ENCODE results near the gene RAD18. TPM values are rescaled to one million over a fixed set of nuclear protein-coding genes. Genes with fewer than 3 reads are reported as not detected.

RAD18 gene
- total RNA-seq, 8 experiments from 2014 or later = 3.7 to 21.6 (median 7.0) TPM

GRCh38 chr3:8954938-8955763, 8.1 kb downstream of the RAD18 start:
- Histone ChIP-seq H3K27ac (no peak overlapping the region), H3K4me3 (no peak overlapping the region), H3K4me1 (replicated peaks in 1 of 2) (no peaks in the 10 kb centered on the region)
- peak in 3 of 8 experiments; percentile 29 to 58 (median 49) for ATAC-seq (replicated peaks in 6 of 8)
- WGBS, 10 experiments = 89 to 100% (median 100%) methylated on average over 1 to 3 of the region's 4 CpGs; no CpG with 5 or more reads in 1 of the 10 experiments
- in situ Hi-C loops (cut with MboI; ENCODE audit: low pct_unique_long_range_greater_than_20kb in 2 of 9, low sequenced_read_pairs in 9 of 9, unreplicated experiment in 9 of 9) = loop anchor here in 1 of 9 experiments (25.0 kb wide), 1 partner anchor 293 kb away; no protein-coding TSS in a partner anchor

- no peaks in the 10 kb centered on the region for H3K4me1 ChIP-seq (replicated peaks in 1 of 2)
- peak in 2 of 8 experiments; percentile 38 to 79 for ATAC-seq (replicated peaks in 6 of 8)
- in situ Hi-C loops (cut with MboI; ENCODE audit: low pct_unique_long_range_greater_than_20kb in 2 of 9, low sequenced_read_pairs in 9 of 9, unreplicated experiment in 9 of 9) = loop anchor here in 1 of 9 experiments (25.0 kb wide), 1 partner anchor 291 kb away; no protein-coding TSS in a partner anchor
- no peak overlapping the region for H3K4me3 ChIP-seq
- H3K27ac ChIP-seq = no peak overlapping the region
Measured at GRCh38 chr3:8953313-8953712, 10.0 kb downstream of the RAD18 start.

GRCh38 chr3:8952130-8952529, 11.1 kb downstream of the RAD18 start:
- in situ Hi-C loops (cut with MboI; ENCODE audit: low pct_unique_long_range_greater_than_20kb in 2 of 9, low sequenced_read_pairs in 9 of 9, unreplicated experiment in 9 of 9) = loop anchor here in 1 of 9 experiments (25.0 kb wide), 1 partner anchor 290 kb away; no protein-coding TSS in a partner anchor
- no peak for ATAC-seq (replicated peaks in 6 of 8)

GRCh38 chr3:8945890-8946600, 17.2 kb downstream of the RAD18 start:
- in situ Hi-C loops (cut with MboI; ENCODE audit: low pct_unique_long_range_greater_than_20kb in 2 of 9, low sequenced_read_pairs in 9 of 9, unreplicated experiment in 9 of 9) = loop anchor here in 1 of 9 experiments (25.0 kb wide), 1 partner anchor 159 kb away; no protein-coding TSS in a partner anchor
- Histone ChIP-seq H3K4me1 (replicated peaks in 1 of 2) (no peaks in the 10 kb centered on the region), H3K27ac (no peak overlapping the region), H3K4me3 (no peak overlapping the region)
- ATAC-seq (replicated peaks in 6 of 8) = no peak
- WGBS, 10 experiments = 60 to 100% (median 88%) methylated on average over 1 to 3 of the region's 3 CpGs

More at GRCh38 chr3:8952130-8952529, 11.1 kb downstream of the RAD18 start:
- Histone ChIP-seq H3K4me1 (replicated peaks in 1 of 2) (no peaks in the 10 kb centered on the region), H3K4me3 (no peak overlapping the region), H3K27ac (no peak overlapping the region)

- in situ Hi-C loops (cut with MboI; ENCODE audit: low pct_unique_long_range_greater_than_20kb in 2 of 9, low sequenced_read_pairs in 9 of 9, unreplicated experiment in 9 of 9) = loop anchor here in 1 of 9 experiments (25.0 kb wide), 1 partner anchor 156 kb away; no protein-coding TSS in a partner anchor
Measured at GRCh38 chr3:8942746-8943488, 20.4 kb downstream of the RAD18 start.

GRCh38 chr3:8942115-8942514, 21.2 kb downstream of the RAD18 start:
- Histone ChIP-seq H3K4me1 (replicated peaks in 1 of 2) (no peaks in the 10 kb centered on the region), H3K27ac (no peak overlapping the region), H3K4me3 (no peak overlapping the region)
- WGBS, 10 experiments = 53 to 100% (median 90%) methylated on average over 1 to 4 of the region's 4 CpGs
- in situ Hi-C loops (cut with MboI; ENCODE audit: low pct_unique_long_range_greater_than_20kb in 2 of 9, low sequenced_read_pairs in 9 of 9, unreplicated experiment in 9 of 9) = loop anchor here in 1 of 9 experiments (25.0 kb wide), 1 partner anchor 155 kb away; no protein-coding TSS in a partner anchor
- no peak for ATAC-seq (replicated peaks in 6 of 8)

More at GRCh38 chr3:8942746-8943488, 20.4 kb downstream of the RAD18 start:
- WGBS, 10 experiments = 63 to 100% (median 92%) methylated on average over 1 to 4 of the region's 4 CpGs
- no peak for ATAC-seq (replicated peaks in 6 of 8)
- H3K27ac ChIP-seq = no peak overlapping the region
- no peak overlapping the region for H3K4me3 ChIP-seq
- H3K4me1 ChIP-seq (replicated peaks in 1 of 2) = no peaks in the 10 kb centered on the region

- in situ Hi-C loops (cut with MboI; ENCODE audit: low pct_unique_long_range_greater_than_20kb in 2 of 9, low sequenced_read_pairs in 9 of 9, unreplicated experiment in 9 of 9) = loop anchor here in 1 of 9 experiments (25.0 kb wide), 1 partner anchor 151 kb away; no protein-coding TSS in a partner anchor
- no peak overlapping the region for H3K4me3 ChIP-seq
- no peaks in the 10 kb centered on the region for H3K4me1 ChIP-seq (replicated peaks in 1 of 2)
- ATAC-seq (replicated peaks in 6 of 8) = peak in 3 of 8 experiments; percentile 44 to 52 (median 44)
- WGBS, 10 experiments = 11 to 100% (median 88%) methylated on average over 1 of the region's 1 CpG; no CpG with 5 or more reads in 4 of the 10 experiments
- H3K27ac ChIP-seq = no peak overlapping the region
Measured at GRCh38 chr3:8938021-8938420, 25.3 kb downstream of the RAD18 start.

GRCh38 chr3:8937064-8938020, 25.9 kb downstream of the RAD18 start:
- H3K4me1 ChIP-seq (replicated peaks in 1 of 2) = no peaks in the 10 kb centered on the region
- in situ Hi-C loops (cut with MboI; ENCODE audit: low pct_unique_long_range_greater_than_20kb in 2 of 9, low sequenced_read_pairs in 9 of 9, unreplicated experiment in 9 of 9) = loop anchor here in 1 of 9 experiments (25.0 kb wide), 1 partner anchor 150 kb away; no protein-coding TSS in a partner anchor
- no peak overlapping the region for H3K4me3 ChIP-seq
- H3K27ac ChIP-seq = no peak overlapping the region
- ATAC-seq (replicated peaks in 6 of 8) = peak in 2 of 8 experiments; percentile 75 to 76
- 29 to 100% (median 69%) methylated on average over 1 to 6 of the region's 6 CpGs for WGBS, 10 experiments

GRCh38 chr3:8932507-8932906, 30.8 kb downstream of the RAD18 start:
- Histone ChIP-seq H3K4me1 (replicated peaks in 1 of 2) (no peaks in the 10 kb centered on the region), H3K27ac (no peak overlapping the region), H3K4me3 (no peak overlapping the region)
- in situ Hi-C loops (cut with MboI; ENCODE audit: low pct_unique_long_range_greater_than_20kb in 2 of 9, low sequenced_read_pairs in 9 of 9, unreplicated experiment in 9 of 9) = loop anchor here in 1 of 9 experiments (25.0 kb wide), 1 partner anchor 145 kb away; no protein-coding TSS in a partner anchor
- peak in 3 of 8 experiments; percentile 16 to 75 (median 45) for ATAC-seq (replicated peaks in 6 of 8)
- WGBS, 10 experiments = 80 to 100% (median 100%) methylated on average over 1 to 2 of the region's 2 CpGs; no CpG with 5 or more reads in 5 of the 10 experiments

- 80 to 100% (median 89%) methylated on average over 1 to 3 of the region's 3 CpGs; no CpG with 5 or more reads in 1 of the 10 experiments for WGBS, 10 experiments
- in situ Hi-C loops (cut with MboI; ENCODE audit: low pct_unique_long_range_greater_than_20kb in 2 of 9, low sequenced_read_pairs in 9 of 9, unreplicated experiment in 9 of 9) = loop anchor here in 1 of 9 experiments (25.0 kb wide), 1 partner anchor 144 kb away; no protein-coding TSS in a partner anchor
- peak in 1 of 8 experiments; percentile 59 for ATAC-seq (replicated peaks in 6 of 8)
- Histone ChIP-seq H3K27ac (no peak overlapping the region), H3K4me1 (replicated peaks in 1 of 2) (no peaks in the 10 kb centered on the region), H3K4me3 (no peak overlapping the region)
Measured at GRCh38 chr3:8931342-8931741, 31.9 kb downstream of the RAD18 start.

- in situ Hi-C loops (cut with MboI; ENCODE audit: low pct_unique_long_range_greater_than_20kb in 2 of 9, low sequenced_read_pairs in 9 of 9, unreplicated experiment in 9 of 9) = loop anchor here in 1 of 9 experiments (25.0 kb wide), 1 partner anchor 143 kb away; no protein-coding TSS in a partner anchor
- Histone ChIP-seq H3K4me1 (replicated peaks in 1 of 2) (no peaks in the 10 kb centered on the region), H3K4me3 (no peak overlapping the region), H3K27ac (no peak overlapping the region)
- 38 to 93% (median 83%) methylated on average over 1 to 4 of the region's 4 CpGs; no CpG with 5 or more reads in 1 of the 10 experiments for WGBS, 10 experiments
- no peak for ATAC-seq (replicated peaks in 6 of 8)
Measured at GRCh38 chr3:8929860-8930259, 33.4 kb downstream of the RAD18 start.
